Psoas muscle (tissue), 8 donors: ENCODE measurements around the gene HRC. TPM values are rescaled to one million over a fixed set of nuclear protein-coding genes. Genes with fewer than 3 reads are reported as not detected.
A peak's percentile ranks its signal among the peaks of the same experiment; 100 is the strongest.

Experiments used
- ATAC-seq, 4 donors: fragments of 200-7000 bp; cut with Tn5 transposase; one replicate each; pipeline ENCODE4 v1.9.1; 2020; ENCODE audit warnings: moderate library complexity in 3 of 4, mild to moderate bottlenecking in 2 of 4
- DNase-seq, 2 donors: peaks; one replicate each; pipeline ENCODE4 v3.0.0-alpha.2; 2020
- H3K27ac ChIP-seq: fragments of 200-600 bp; one replicate; pipeline ENCODE4 v1.8.0; 2022
- H3K27me3 ChIP-seq, 3 donors: fragments of 200-600 bp in 1 of 3; one replicate each; pipeline versions ENCODE4 v1.6.1 to v1.8.0; 2013 to 2022; ENCODE audit warnings: low read length in 2 of 3, mild to moderate bottlenecking in 2 of 3, moderate library complexity in 1 of 3; ENCODE audit not compliant: insufficient read depth in 3 of 3
- H3K36me3 ChIP-seq, 2 donors: fragments of 200-600 bp in 1 of 2; one replicate each; pipeline versions ENCODE4 v1.6.1 to v1.8.0; 2013 to 2022; ENCODE audit warnings: low read depth in 1 of 2, mild to moderate bottlenecking in 1 of 2, moderate library complexity in 1 of 2; ENCODE audit not compliant: insufficient read depth in 1 of 2
- H3K4me1 ChIP-seq: fragments of 200-600 bp; one replicate; pipeline ENCODE4 v1.8.0; 2022
- H3K4me3 ChIP-seq: fragments of 200-600 bp; one replicate; pipeline ENCODE4 v1.8.0; 2022; ENCODE audit warnings: mild to moderate bottlenecking
- H3K9me3 ChIP-seq: fragments of 200-600 bp; one replicate; pipeline ENCODE4 v1.8.0; 2022
- CTCF ChIP-seq: fragments of 200-600 bp; IDR thresholded peaks from one replicate; pipeline ENCODE4 v1.8.0; 2022; ENCODE audit warnings: antibody characterized with exemption
- WGBS, 3 donors: extraction: QIAGEN DNeasy Blood & Tissue Kit; methylation state at CpG; one replicate each; pipeline versions ENCODE4 v1.1.6 to v1.1.7; 2013; 5-methylcytosine and 5-hydroxymethylcytosine counted together
- intact Hi-C, 2 donors: fragments of 100-400 bp; cut with DNase I; formaldehyde crosslinking; loops; one replicate each; pipeline versions ENCODE4 v1.11.0 to v1.14.2; 2022
- polyA plus RNA-seq, 3 donors: library from polyadenylated mRNA; stranded (reverse); fragments of 200-250 nt; gene quantifications; one replicate each; pipeline ENCODE4 v1.2.3, GENCODE V29; 2013
- total RNA-seq, 4 donors: library from RNA; stranded (reverse); fragmentation: NEBNext Ultra II Directional in 2 of 4; extraction: Animal tissue kit (Norgen Biotek cat#: 25700) in 2 of 4; gene quantifications; one replicate each; pipeline versions ENCODE4 v1.2.1 to v1.2.4, GENCODE V29; 2021 to 2023
- donor health status: healthy with polysubstance abuse.
- donor health status: DM: no; HTN: no; CAD: no; lungs with moderate emphysema.
- donor health status: Bipolar disorder and iron deficiency.
- donor health status: healthy.
- donor health status: DM: yes; HTN: yes; CAD: no.
- donor health status: DM: no; HTN: no; CAD: no.
- donor health status: DM: no; HTN: no; CAD: no.
- donor health status: DM: yes; HTN: yes; CAD: no.

Gene HRC
- total and polyA plus RNA-seq, 7 donors = 32.9 to 405 (median 250) TPM

- Histone ChIP-seq H3K27me3 (no peaks in the 10 kb centered on the region), H3K9me3 (no peaks in the 10 kb centered on the region), H3K4me1 (peaks cover 10% of the 10 kb centered on the region), H3K36me3 (peaks cover 8 to 58% of the 10 kb centered on the region in 2 donors), H3K27ac (no peak overlapping the region), H3K4me3 (no peak overlapping the region)
- intact Hi-C loops = no loop called here
- TF ChIP-seq CTCF = no peak
- ATAC-seq (no peak), DNase-seq (no peak)
- WGBS, 3 donors = 77 to 82% (median 80%) methylated on average over 4 of the region's 4 CpGs
Observed at GRCh38 chr19:49194408-49194807, 39.2 kb upstream of the HRC start.

GRCh38 chr19:49193822-49194394 is 38.7 kb upstream of the HRC start:
- no peak overlapping the region for H3K4me3 ChIP-seq
- H3K27ac ChIP-seq = no peak overlapping the region
- H3K9me3 ChIP-seq = no peaks in the 10 kb centered on the region
- peaks cover 8 to 61% of the 10 kb centered on the region in 2 donors for H3K36me3 ChIP-seq
- ATAC-seq (no peak), DNase-seq (no peak)
- H3K27me3 ChIP-seq = no peaks in the 10 kb centered on the region
- no peak for TF ChIP-seq CTCF
- intact Hi-C loops = no loop called here
- WGBS, 3 donors = 89 to 98% (median 95%) methylated on average over 6 of the region's 6 CpGs
- H3K4me1 ChIP-seq = peaks cover 10% of the 10 kb centered on the region

GRCh38 chr19:49190781-49191180 is 35.6 kb upstream of the HRC start:
- Histone ChIP-seq H3K4me3 (no peak overlapping the region), H3K9me3 (no peaks in the 10 kb centered on the region), H3K36me3 (peaks cover 8 to 84% of the 10 kb centered on the region in 2 donors), H3K27me3 (no peaks in the 10 kb centered on the region), H3K27ac (no peak overlapping the region), H3K4me1 (no peaks in the 10 kb centered on the region)
- intact Hi-C loops = no loop called here
- WGBS, 3 donors = 90 to 95% (median 95%) methylated on average over 3 of the region's 3 CpGs
- ATAC-seq = no peak
- DNase-seq = no peak
- no peak for TF ChIP-seq CTCF

GRCh38 chr19:49189259-49189658 is 34.1 kb upstream of the HRC start:
- Histone ChIP-seq H3K36me3 (peaks cover 8 to 92% of the 10 kb centered on the region in 2 donors), H3K9me3 (no peaks in the 10 kb centered on the region), H3K27me3 (no peaks in the 10 kb centered on the region), H3K4me1 (no peaks in the 10 kb centered on the region), H3K4me3 (no peak overlapping the region), H3K27ac (peak overlapping the region; percentile 4)
- no peak for DNase-seq
- intact Hi-C loops = no loop called here
- 77 to 82% (median 77%) methylated on average over 5 of the region's 5 CpGs for WGBS, 3 donors
- no peak for TF ChIP-seq CTCF
- no peak for ATAC-seq

GRCh38 chr19:49188626-49189200 is 33.5 kb upstream of the HRC start:
- intact Hi-C loops = no loop called here
- no peak overlapping the region for H3K4me3 ChIP-seq
- WGBS, 3 donors = 77 to 83% (median 82%) methylated on average over 20 to 21 of the region's 21 CpGs
- ATAC-seq (no peak), DNase-seq (no peak)
- no peaks in the 10 kb centered on the region for H3K9me3 ChIP-seq
- no peaks in the 10 kb centered on the region for H3K27me3 ChIP-seq
- no peak overlapping the region for H3K27ac ChIP-seq
- peaks cover 8 to 97% of the 10 kb centered on the region in 2 donors for H3K36me3 ChIP-seq
- TF ChIP-seq CTCF = no peak
- no peaks in the 10 kb centered on the region for H3K4me1 ChIP-seq
